ENCODE data around the gene KCNC2.

- TF ChIP-seq CTCF (IDR thresholded peaks at IDR 0.05; ENCODE audit: insufficient read depth, low read length), result no peak
- TF ChIP-seq SPI1 (IDR thresholded peaks at IDR 0.05; ENCODE audit: borderline replicate concordance, low read depth), result no peak
- TF ChIP-seq, protein P1, sequence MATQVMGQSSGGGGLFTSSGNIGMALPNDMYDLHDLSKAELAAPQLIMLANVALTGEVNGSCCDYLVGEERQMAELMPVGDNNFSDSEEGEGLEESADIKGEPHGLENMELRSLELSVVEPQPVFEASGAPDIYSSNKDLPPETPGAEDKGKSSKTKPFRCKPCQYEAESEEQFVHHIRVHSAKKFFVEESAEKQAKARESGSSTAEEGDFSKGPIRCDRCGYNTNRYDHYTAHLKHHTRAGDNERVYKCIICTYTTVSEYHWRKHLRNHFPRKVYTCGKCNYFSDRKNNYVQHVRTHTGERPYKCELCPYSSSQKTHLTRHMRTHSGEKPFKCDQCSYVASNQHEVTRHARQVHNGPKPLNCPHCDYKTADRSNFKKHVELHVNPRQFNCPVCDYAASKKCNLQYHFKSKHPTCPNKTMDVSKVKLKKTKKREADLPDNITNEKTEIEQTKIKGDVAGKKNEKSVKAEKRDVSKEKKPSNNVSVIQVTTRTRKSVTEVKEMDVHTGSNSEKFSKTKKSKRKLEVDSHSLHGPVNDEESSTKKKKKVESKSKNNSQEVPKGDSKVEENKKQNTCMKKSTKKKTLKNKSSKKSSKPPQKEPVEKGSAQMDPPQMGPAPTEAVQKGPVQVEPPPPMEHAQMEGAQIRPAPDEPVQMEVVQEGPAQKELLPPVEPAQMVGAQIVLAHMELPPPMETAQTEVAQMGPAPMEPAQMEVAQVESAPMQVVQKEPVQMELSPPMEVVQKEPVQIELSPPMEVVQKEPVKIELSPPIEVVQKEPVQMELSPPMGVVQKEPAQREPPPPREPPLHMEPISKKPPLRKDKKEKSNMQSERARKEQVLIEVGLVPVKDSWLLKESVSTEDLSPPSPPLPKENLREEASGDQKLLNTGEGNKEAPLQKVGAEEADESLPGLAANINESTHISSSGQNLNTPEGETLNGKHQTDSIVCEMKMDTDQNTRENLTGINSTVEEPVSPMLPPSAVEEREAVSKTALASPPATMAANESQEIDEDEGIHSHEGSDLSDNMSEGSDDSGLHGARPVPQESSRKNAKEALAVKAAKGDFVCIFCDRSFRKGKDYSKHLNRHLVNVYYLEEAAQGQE (IDR thresholded peaks at IDR 0.05; ENCODE audit: insufficient replicate concordance, low read depth), result no peak
- no peak for TF ChIP-seq POLR2AphosphoS5 (IDR thresholded peaks at IDR 0.05; ENCODE audit: low read depth)
Observed at GRCh38 chr12:75177997-75178396, 31.6 kb downstream of the KCNC2 start.

All from HL-60 (cell line).